Mesendoderm (in vitro differentiated cells): ENCODE data around the gene RNF152.

Source experiments
- DNase-seq: peaks from one replicate; pipeline ENCODE4 v3.0.0; 2013
- H2AK5ac ChIP-seq: 2 replicates; pipeline ENCODE4 v1.6.1; 2013; ENCODE audit warnings: low read length, inconsistent platforms
- H2BK120ac ChIP-seq: 2 replicates; pipeline ENCODE4 v1.6.1; 2013; ENCODE audit warnings: low read depth, mild to moderate bottlenecking, low read length, moderate library complexity, mixed read lengths
- H2BK15ac ChIP-seq: replicated peaks from 2 replicates; pipeline ENCODE4 v1.6.1; 2013; ENCODE audit warnings: low read depth, mild to moderate bottlenecking, moderate library complexity
- H2BK5ac ChIP-seq: 2 replicates; pipeline ENCODE4 v1.6.1; 2013; ENCODE audit warnings: low read length, inconsistent platforms
- H3K18ac ChIP-seq: 2 replicates; pipeline ENCODE4 v1.6.1; 2013; ENCODE audit warnings: mild to moderate bottlenecking, low read length, mixed read lengths
- H3K23ac ChIP-seq: one replicate; pipeline ENCODE4 v1.6.1; 2013; ENCODE audit warnings: low read length
- H3K27ac ChIP-seq: 2 replicates; pipeline ENCODE4 v1.5.1; 2013; ENCODE audit warnings: low read depth, mild to moderate bottlenecking, inconsistent platforms, low read length, moderate library complexity
- H3K27me3 ChIP-seq: 2 replicates; pipeline ENCODE4 v1.6.1; 2013; ENCODE audit warnings: low read length, control low read depth, mild to moderate bottlenecking, inconsistent platforms; ENCODE audit not compliant: insufficient read depth, poor library complexity
- H3K36me3 ChIP-seq: 2 replicates; pipeline ENCODE4 v1.6.1; 2013; ENCODE audit warnings: low read length, inconsistent platforms; ENCODE audit not compliant: control insufficient read depth, insufficient read depth
- H3K4ac ChIP-seq: one replicate; pipeline ENCODE4 v1.6.1; 2013; ENCODE audit warnings: low read depth, mild to moderate bottlenecking, low read length, moderate library complexity
- H3K4me1 ChIP-seq: 2 replicates; pipeline ENCODE4 v1.6.1; 2013; ENCODE audit warnings: low read depth, low read length, inconsistent platforms; ENCODE audit not compliant: control insufficient read depth
- H3K4me2 ChIP-seq: 2 replicates; pipeline ENCODE4 v1.6.1; 2013; ENCODE audit warnings: low read length
- H3K4me3 ChIP-seq: 2 replicates; pipeline ENCODE4 v1.5.1; 2013; ENCODE audit warnings: mild to moderate bottlenecking, low read length
- H3K56ac ChIP-seq: one replicate; pipeline ENCODE4 v1.6.1; 2013; ENCODE audit warnings: low read length
- H3K79me1 ChIP-seq: 2 replicates; pipeline ENCODE4 v1.6.1; 2013; ENCODE audit warnings: low read length, inconsistent platforms
- H3K79me2 ChIP-seq: 2 replicates; pipeline ENCODE4 v1.6.1; 2013; ENCODE audit warnings: mild to moderate bottlenecking, low read length; ENCODE audit not compliant: control insufficient read depth, insufficient read depth
- H3K9ac ChIP-seq: 2 replicates; pipeline ENCODE4 v1.6.1; 2013; ENCODE audit warnings: low read length, inconsistent platforms
- H4K5ac ChIP-seq: one replicate; pipeline ENCODE4 v1.6.1; 2013; ENCODE audit warnings: low read length
- H4K8ac ChIP-seq: one replicate; pipeline ENCODE4 v1.6.1; 2013; ENCODE audit warnings: low read depth, mild to moderate bottlenecking, control low read depth, low read length, moderate library complexity
- WGBS: extraction: QIAGEN DNeasy Blood & Tissue Kit; methylation state at CpG from one replicate; pipeline ENCODE4 v1.1.7; 2013; ENCODE audit warnings: low lambda C conversion rate, missing lambda C conversion rate; ENCODE audit not compliant: insufficient coverage; ENCODE audit errors: extremely low coverage; 5-methylcytosine and 5-hydroxymethylcytosine counted together

Gene RNF152

DNA sequence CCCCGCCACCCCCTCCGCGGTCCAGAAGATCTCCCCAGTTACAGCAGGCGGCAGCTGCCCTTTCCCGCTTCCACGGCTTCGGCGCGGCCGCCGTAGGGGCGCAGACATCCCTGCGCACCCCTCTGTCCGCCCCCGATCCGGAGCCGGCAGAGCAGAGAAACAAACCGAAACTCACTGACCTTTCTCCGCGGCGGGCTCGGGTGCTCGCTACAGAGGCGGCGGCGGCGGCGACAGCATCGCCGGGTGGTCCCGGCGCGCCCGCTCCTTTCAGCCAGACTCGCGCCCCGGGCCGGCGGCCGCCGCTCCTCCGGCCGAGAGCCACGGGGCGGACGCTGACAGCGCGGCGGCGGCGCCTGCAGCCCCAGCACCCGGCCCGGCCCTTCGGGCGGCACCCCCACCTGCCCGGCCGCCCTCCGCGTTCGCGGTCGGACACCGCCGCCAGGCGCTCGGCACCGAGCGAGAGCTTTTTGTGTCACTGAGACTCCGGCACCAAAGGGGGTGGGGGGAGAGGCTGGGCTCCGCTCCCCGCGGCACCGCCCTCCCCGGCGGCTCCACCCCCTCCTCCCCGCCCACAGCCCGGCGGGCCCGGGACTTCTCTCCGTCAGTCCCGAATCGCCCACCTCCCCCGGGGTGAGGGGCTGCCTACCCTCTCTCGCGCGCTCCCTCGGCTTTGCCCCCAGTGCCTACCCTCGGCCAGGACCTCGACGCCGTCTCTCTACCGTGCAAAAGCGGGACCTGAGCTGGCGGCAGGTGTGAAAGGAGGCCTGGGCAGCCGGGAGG is 1.4 kb upstream of the RNF152 start:
- peak overlapping the region; percentile 90 for H3K56ac ChIP-seq
- peak overlapping the region; percentile 43 for H3K27ac ChIP-seq

GRCh38 chr18:61893309-61893970 is 633 bp upstream of the RNF152 start:
- Histone ChIP-seq H3K27me3 (no peaks in the 10 kb centered on the region), H3K79me2 (no peaks in the 10 kb centered on the region), H3K79me1 (no peaks in the 10 kb centered on the region), H3K56ac (peak overlapping the region; percentile 86), H2BK15ac (peak overlapping the region; percentile 42), H2AK5ac (no peak overlapping the region), H3K23ac (no peak overlapping the region), H3K4me2 (peak overlapping the region; percentile 86), H3K4ac (peak overlapping the region; percentile 76), H3K4me3 (peak overlapping the region; percentile 20), H3K18ac (peak overlapping the region; percentile 97), H2BK120ac (peak overlapping the region; percentile 48), H2BK5ac (no peak overlapping the region), H3K27ac (peak overlapping the region; percentile 43), H3K36me3 (no peaks in the 10 kb centered on the region), H4K5ac (no peak overlapping the region), H3K9ac (peak overlapping the region; percentile 55), H4K8ac (no peak overlapping the region), H3K4me1 (peaks cover 6% of the 10 kb centered on the region)
- WGBS, result no CpG with 5 or more reads among the region's 65 CpGs
- peak; percentile 77 for DNase-seq

More for the DNA sequence above, 1.4 kb upstream of the RNF152 start:
- no peaks in the 10 kb centered on the region for H3K79me1 ChIP-seq
- DNase-seq, result peak; percentile 78
- H2BK120ac ChIP-seq, result peak overlapping the region; percentile 48
- H3K23ac ChIP-seq, result no peak overlapping the region
- peaks cover 6% of the 10 kb centered on the region for H3K4me1 ChIP-seq
- H3K27me3 ChIP-seq, result no peaks in the 10 kb centered on the region
- peak overlapping the region; percentile 28 for H4K8ac ChIP-seq
- no CpG with 5 or more reads among the region's 95 CpGs for WGBS
- H3K4ac ChIP-seq, result peak overlapping the region; percentile 76
- no peak overlapping the region for H2AK5ac ChIP-seq
- H3K36me3 ChIP-seq, result no peaks in the 10 kb centered on the region
- H4K5ac ChIP-seq, result no peak overlapping the region
- no peaks in the 10 kb centered on the region for H3K79me2 ChIP-seq
- peak overlapping the region; percentile 69 for H3K9ac ChIP-seq
- peak overlapping the region; percentile 80 for H2BK15ac ChIP-seq
- H3K4me3 ChIP-seq, result peak overlapping the region; percentile 59
- H3K4me2 ChIP-seq, result peak overlapping the region; percentile 71
- peak overlapping the region; percentile 97 for H3K18ac ChIP-seq
- no peak overlapping the region for H2BK5ac ChIP-seq

GRCh38 chr18:61891894-61892293 is 913 bp downstream of the RNF152 start:
- Histone ChIP-seq H3K4me3 (no peak overlapping the region), H3K36me3 (no peaks in the 10 kb centered on the region), H4K5ac (no peak overlapping the region), H2BK120ac (no peak overlapping the region), H4K8ac (no peak overlapping the region), H2BK5ac (no peak overlapping the region), H3K4ac (no peak overlapping the region), H3K18ac (no peak overlapping the region), H3K27ac (no peak overlapping the region), H3K56ac (peak overlapping the region; percentile 28), H3K4me1 (peaks cover 4% of the 10 kb centered on the region), H2AK5ac (no peak overlapping the region), H3K79me2 (no peaks in the 10 kb centered on the region), H3K79me1 (no peaks in the 10 kb centered on the region), H3K4me2 (no peak overlapping the region), H2BK15ac (no peak overlapping the region), H3K27me3 (no peaks in the 10 kb centered on the region), H3K9ac (no peak overlapping the region), H3K23ac (no peak overlapping the region)
- no peak for DNase-seq
- WGBS, result no CpG with 5 or more reads among the region's 4 CpGs

DNA sequence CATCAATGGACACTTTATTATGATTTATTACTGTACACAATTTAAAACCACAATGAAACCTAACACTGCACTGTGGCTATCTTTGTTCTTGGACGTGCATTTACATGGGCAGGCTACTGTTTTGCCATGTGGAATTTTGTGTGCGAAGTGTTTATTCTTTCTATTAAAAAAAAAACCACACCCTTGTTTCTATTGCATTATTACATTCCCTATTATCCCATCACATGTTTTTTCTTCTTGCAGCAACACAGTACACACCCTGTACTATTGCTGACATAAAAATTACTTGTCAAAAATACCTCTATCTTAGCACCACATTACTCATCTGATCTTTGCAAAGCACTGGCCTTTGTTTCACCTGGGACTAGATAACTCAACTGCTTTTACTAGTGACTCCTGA is 1.5 kb downstream of the RNF152 start:
- peaks cover 4% of the 10 kb centered on the region for H3K4me1 ChIP-seq
- H2AK5ac ChIP-seq, result no peak overlapping the region
- no peak overlapping the region for H4K8ac ChIP-seq
- H3K27ac ChIP-seq, result no peak overlapping the region
- H4K5ac ChIP-seq, result no peak overlapping the region
- no peaks in the 10 kb centered on the region for H3K79me2 ChIP-seq
- no peak overlapping the region for H3K56ac ChIP-seq
- no peak overlapping the region for H2BK120ac ChIP-seq
- H3K36me3 ChIP-seq, result no peaks in the 10 kb centered on the region
- H3K4me3 ChIP-seq, result no peak overlapping the region
- H2BK5ac ChIP-seq, result no peak overlapping the region
- H3K18ac ChIP-seq, result no peak overlapping the region
- WGBS, result no CpG with 5 or more reads among the region's 2 CpGs
- H3K4me2 ChIP-seq, result no peak overlapping the region
- no peak overlapping the region for H3K9ac ChIP-seq
- H3K79me1 ChIP-seq, result no peaks in the 10 kb centered on the region
- H3K27me3 ChIP-seq, result no peaks in the 10 kb centered on the region
- DNase-seq, result no peak
- no peak overlapping the region for H3K23ac ChIP-seq
- no peak overlapping the region for H2BK15ac ChIP-seq
- no peak overlapping the region for H3K4ac ChIP-seq

GRCh38 chr18:61890344-61890743 is 2.5 kb downstream of the RNF152 start:
- peaks cover 4% of the 10 kb centered on the region for H3K4me1 ChIP-seq
- no peak overlapping the region for H4K8ac ChIP-seq
- no peak for DNase-seq
- H3K23ac ChIP-seq, result no peak overlapping the region
- no CpG with 5 or more reads among the region's 3 CpGs for WGBS
- no peaks in the 10 kb centered on the region for H3K79me2 ChIP-seq
- no peak overlapping the region for H3K27ac ChIP-seq
- H2AK5ac ChIP-seq, result no peak overlapping the region
- H2BK120ac ChIP-seq, result no peak overlapping the region
- H3K18ac ChIP-seq, result no peak overlapping the region
- H3K27me3 ChIP-seq, result no peaks in the 10 kb centered on the region
- no peak overlapping the region for H3K56ac ChIP-seq
- no peak overlapping the region for H2BK5ac ChIP-seq
- H3K9ac ChIP-seq, result no peak overlapping the region
- no peak overlapping the region for H3K4me3 ChIP-seq
- no peak overlapping the region for H2BK15ac ChIP-seq
- H3K4me2 ChIP-seq, result no peak overlapping the region
- H3K4ac ChIP-seq, result no peak overlapping the region
- H3K79me1 ChIP-seq, result no peaks in the 10 kb centered on the region
- no peaks in the 10 kb centered on the region for H3K36me3 ChIP-seq
- no peak overlapping the region for H4K5ac ChIP-seq
